Adipocyte (in vitro differentiated cells): ENCODE results near the gene ZDHHC14.

Experiments
- DNase-seq: peaks from one replicate; pipeline ENCODE4 v3.0.0-alpha.2; 2015; ENCODE audit warnings: low read depth
- H3K27me3 ChIP-seq: replicated peaks from 2 replicates; pipeline ENCODE4 v1.7.0; 2013; ENCODE audit warnings: mild to moderate bottlenecking, low read length, moderate library complexity; ENCODE audit not compliant: control insufficient read depth, insufficient read depth
- H3K36me3 ChIP-seq: 2 replicates; pipeline ENCODE4 v1.7.0; 2013; ENCODE audit warnings: low read length, mild to moderate bottlenecking, moderate library complexity; ENCODE audit not compliant: control insufficient read depth, insufficient read depth, severe bottlenecking
- H3K4me1 ChIP-seq: 2 replicates; pipeline ENCODE4 v1.7.0; 2013; ENCODE audit warnings: mild to moderate bottlenecking, low read length, moderate library complexity; ENCODE audit not compliant: control insufficient read depth, insufficient read depth
- H3K4me3 ChIP-seq: 2 replicates; pipeline ENCODE4 v1.7.0; 2013; ENCODE audit warnings: mild to moderate bottlenecking, low read length, moderate library complexity
- H3K9ac ChIP-seq: 2 replicates; pipeline ENCODE4 v1.7.0; 2013; ENCODE audit warnings: mild to moderate bottlenecking, low read length, moderate library complexity
- H3K9me3 ChIP-seq: 2 replicates; pipeline ENCODE4 v1.7.0; 2013; ENCODE audit warnings: mild to moderate bottlenecking, low read length, moderate library complexity; ENCODE audit not compliant: control insufficient read depth

Gene ZDHHC14

GRCh38 chr6:157659536-157660271 lies 278.7 kb downstream of the ZDHHC14 start:
- Histone ChIP-seq H3K4me1 (no peaks in the 10 kb centered on the region), H3K9me3 (no peaks in the 10 kb centered on the region), H3K9ac (no peak overlapping the region), H3K36me3 (no peaks in the 10 kb centered on the region), H3K27me3 (no peaks in the 10 kb centered on the region), H3K4me3 (no peak overlapping the region)
- no peak for DNase-seq

GRCh38 chr6:157660414-157660813 lies 279.4 kb downstream of the ZDHHC14 start:
- Histone ChIP-seq H3K4me3 (no peak overlapping the region), H3K9ac (no peak overlapping the region), H3K36me3 (no peaks in the 10 kb centered on the region), H3K9me3 (no peaks in the 10 kb centered on the region), H3K27me3 (no peaks in the 10 kb centered on the region), H3K4me1 (no peaks in the 10 kb centered on the region)
- no peak for DNase-seq

- no peaks in the 10 kb centered on the region for H3K9me3 ChIP-seq
- H3K4me3 ChIP-seq, result no peak overlapping the region
- no peaks in the 10 kb centered on the region for H3K36me3 ChIP-seq
- no peaks in the 10 kb centered on the region for H3K4me1 ChIP-seq
- no peak for DNase-seq
- no peak overlapping the region for H3K9ac ChIP-seq
- H3K27me3 ChIP-seq, result no peaks in the 10 kb centered on the region
Measured at GRCh38 chr6:157661652-157662051, 280.7 kb downstream of the ZDHHC14 start.

DNA sequence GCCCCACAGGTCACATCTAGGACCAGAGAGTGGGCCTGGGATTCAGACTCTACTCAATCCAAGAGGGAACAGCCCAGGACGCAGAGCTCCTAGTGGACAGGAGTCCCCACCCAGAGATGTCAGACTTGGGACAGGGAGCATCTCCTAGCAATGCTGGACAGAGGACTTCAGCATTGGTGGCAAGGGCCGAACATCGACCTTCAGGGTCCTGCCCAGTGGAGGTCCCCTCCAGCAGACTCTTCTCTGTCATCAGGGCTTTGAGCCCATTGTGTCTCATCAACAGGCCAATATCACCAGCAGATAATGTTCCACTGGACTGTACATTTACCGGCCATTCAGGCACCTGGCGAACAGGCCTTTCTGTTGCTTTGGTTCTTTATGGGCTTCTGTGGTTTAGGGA lies 282.3 kb downstream of the ZDHHC14 start:
- no peaks in the 10 kb centered on the region for H3K9me3 ChIP-seq
- no peaks in the 10 kb centered on the region for H3K4me1 ChIP-seq
- no peak overlapping the region for H3K9ac ChIP-seq
- no peak overlapping the region for H3K4me3 ChIP-seq
- DNase-seq, result no peak
- no peaks in the 10 kb centered on the region for H3K36me3 ChIP-seq
- H3K27me3 ChIP-seq, result no peaks in the 10 kb centered on the region

GRCh38 chr6:157665180-157665579 lies 284.2 kb downstream of the ZDHHC14 start:
- H3K27me3 ChIP-seq, result no peaks in the 10 kb centered on the region
- H3K9me3 ChIP-seq, result no peaks in the 10 kb centered on the region
- no peak overlapping the region for H3K9ac ChIP-seq
- DNase-seq, result no peak
- H3K4me1 ChIP-seq, result peaks cover 12% of the 10 kb centered on the region
- H3K4me3 ChIP-seq, result no peak overlapping the region
- H3K36me3 ChIP-seq, result no peaks in the 10 kb centered on the region

GRCh38 chr6:157666729-157667128 lies 285.7 kb downstream of the ZDHHC14 start:
- Histone ChIP-seq H3K36me3 (no peaks in the 10 kb centered on the region), H3K4me3 (no peak overlapping the region), H3K9me3 (no peaks in the 10 kb centered on the region), H3K9ac (no peak overlapping the region), H3K27me3 (no peaks in the 10 kb centered on the region), H3K4me1 (peaks cover 25% of the 10 kb centered on the region)
- no peak for DNase-seq

DNA sequence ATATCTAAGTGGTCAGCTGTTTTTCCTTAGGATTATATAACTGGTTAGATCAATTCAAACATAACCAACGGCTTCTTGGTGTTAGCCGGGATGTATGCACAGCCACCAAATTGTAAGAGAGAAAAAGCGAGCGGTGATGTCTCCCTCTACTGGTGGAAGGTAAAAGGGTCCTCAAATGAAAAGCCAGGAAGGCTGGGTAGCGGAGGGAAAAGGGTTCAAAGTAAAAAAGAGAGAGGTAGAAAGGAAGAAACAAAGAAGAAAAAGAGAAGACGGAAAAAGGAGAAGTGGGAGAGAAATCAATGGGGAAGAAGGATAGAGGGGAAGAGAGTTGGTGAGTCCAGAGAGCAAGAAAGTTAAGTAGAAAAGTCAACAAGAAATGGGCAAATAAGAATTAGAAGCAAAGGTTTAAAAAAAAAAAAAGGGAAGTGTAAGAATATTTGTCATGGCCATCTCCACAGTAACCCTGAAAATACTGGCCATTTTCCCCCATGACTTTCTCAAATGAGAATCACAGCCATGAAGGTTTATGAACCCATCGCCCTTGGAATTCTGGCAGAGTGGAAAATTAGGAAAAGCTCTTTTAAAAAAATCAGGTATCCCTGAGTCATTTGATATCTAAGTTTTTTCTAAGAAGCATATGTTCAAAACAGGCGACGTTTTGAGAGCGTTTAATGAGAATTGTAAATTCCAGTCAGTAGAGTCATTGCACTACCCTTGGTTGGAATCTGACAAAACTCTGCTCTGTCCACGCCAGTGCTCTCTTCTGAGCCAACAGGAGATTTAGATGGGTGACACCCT lies 286.4 kb downstream of the ZDHHC14 start:
- H3K36me3 ChIP-seq, result no peaks in the 10 kb centered on the region
- no peaks in the 10 kb centered on the region for H3K9me3 ChIP-seq
- peak overlapping the region; percentile 26 for H3K9ac ChIP-seq
- no peak overlapping the region for H3K4me3 ChIP-seq
- DNase-seq, result peak; percentile 88
- H3K27me3 ChIP-seq, result no peaks in the 10 kb centered on the region
- H3K4me1 ChIP-seq, result peaks cover 25% of the 10 kb centered on the region

DNA sequence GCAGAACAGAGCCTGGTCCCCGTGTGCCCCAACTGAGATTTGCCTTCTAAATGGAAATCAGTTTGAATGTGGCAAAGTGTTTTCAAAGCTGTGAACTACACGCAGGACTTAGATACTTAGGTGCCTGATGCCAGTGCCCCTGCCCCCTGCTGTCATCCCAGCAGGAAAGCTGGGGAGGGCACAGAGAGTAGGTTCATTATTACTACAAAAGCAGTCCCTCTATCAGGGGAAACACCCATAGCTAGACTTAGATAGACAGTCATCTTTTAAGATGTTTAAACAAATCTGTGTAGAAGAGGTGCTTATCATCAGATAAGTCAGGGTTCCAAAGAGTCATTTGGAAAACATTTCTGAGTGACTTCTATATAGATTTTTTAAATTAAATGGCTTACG lies 287.0 kb downstream of the ZDHHC14 start:
- Histone ChIP-seq H3K36me3 (no peaks in the 10 kb centered on the region), H3K27me3 (no peaks in the 10 kb centered on the region), H3K4me1 (peaks cover 25% of the 10 kb centered on the region), H3K4me3 (no peak overlapping the region), H3K9me3 (no peaks in the 10 kb centered on the region), H3K9ac (peak overlapping the region; percentile 26)
- no peak for DNase-seq

DNA sequence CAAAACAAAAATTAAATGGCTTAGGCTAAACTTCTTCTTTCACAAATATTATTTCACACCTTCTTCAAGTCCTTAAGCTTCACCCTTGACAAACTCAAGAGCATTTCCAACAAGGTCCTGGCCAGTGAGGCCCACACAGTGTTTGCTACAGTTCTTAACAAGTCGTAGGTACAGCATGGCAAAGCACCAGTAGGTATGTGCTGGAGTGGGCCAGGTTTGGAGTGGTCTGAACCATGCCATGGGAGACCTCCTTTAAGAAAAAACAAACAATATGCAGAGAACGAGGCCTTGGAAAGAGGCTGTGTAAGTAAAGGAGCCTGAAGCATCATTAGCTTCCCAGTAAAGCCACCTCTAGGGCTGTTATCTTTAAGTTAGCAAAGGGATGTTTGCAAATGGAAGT lies 287.7 kb downstream of the ZDHHC14 start:
- no peaks in the 10 kb centered on the region for H3K9me3 ChIP-seq
- no peaks in the 10 kb centered on the region for H3K36me3 ChIP-seq
- peak overlapping the region; percentile 84 for H3K9ac ChIP-seq
- H3K4me3 ChIP-seq, result no peak overlapping the region
- peaks cover 25% of the 10 kb centered on the region for H3K4me1 ChIP-seq
- no peak for DNase-seq
- no peaks in the 10 kb centered on the region for H3K27me3 ChIP-seq

DNA sequence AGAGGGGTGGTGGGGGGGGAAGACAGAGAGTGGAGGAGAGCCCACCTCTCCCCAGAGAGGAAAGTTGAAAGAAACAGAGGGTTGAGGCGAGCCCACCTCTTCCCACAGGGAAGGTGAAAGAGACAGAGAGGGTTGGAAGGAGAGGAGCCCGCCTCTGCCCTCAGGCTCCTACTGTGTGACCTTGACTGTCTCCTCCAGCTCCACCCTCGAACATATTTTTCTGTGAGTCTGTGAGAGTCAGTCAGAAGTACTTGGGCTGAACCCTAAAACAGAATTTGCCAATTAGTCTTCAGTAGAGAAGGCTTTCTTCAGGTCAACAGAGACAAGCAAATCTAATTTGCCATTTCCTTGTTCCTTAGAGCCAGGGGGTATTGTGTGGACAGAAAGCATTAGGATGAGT lies 288.3 kb downstream of the ZDHHC14 start:
- peak overlapping the region; percentile 84 for H3K9ac ChIP-seq
- no peaks in the 10 kb centered on the region for H3K9me3 ChIP-seq
- H3K27me3 ChIP-seq, result no peaks in the 10 kb centered on the region
- peak overlapping the region; percentile 12 for H3K4me3 ChIP-seq
- peaks cover 25% of the 10 kb centered on the region for H3K4me1 ChIP-seq
- H3K36me3 ChIP-seq, result no peaks in the 10 kb centered on the region
- no peak for DNase-seq

- H3K27me3 ChIP-seq, result no peaks in the 10 kb centered on the region
- DNase-seq, result peak; percentile 88
- H3K9ac ChIP-seq, result peak overlapping the region; percentile 84
- peak overlapping the region; percentile 67 for H3K4me3 ChIP-seq
- H3K36me3 ChIP-seq, result no peaks in the 10 kb centered on the region
- no peaks in the 10 kb centered on the region for H3K9me3 ChIP-seq
- peaks cover 25% of the 10 kb centered on the region for H3K4me1 ChIP-seq
Measured at GRCh38 chr6:157669747-157670216, 288.8 kb downstream of the ZDHHC14 start.
